Left colon (tissue), 2 donors: ENCODE results near the gene CAPG. TPM values are rescaled to one million over a fixed set of nuclear protein-coding genes. Genes with fewer than 3 reads are reported as not detected.
A peak's percentile ranks its signal among the peaks of the same experiment; 100 is the strongest.
"Not testable (repeated sequence)": the region's sequence is repeated elsewhere in the genome, so short reads cannot be mapped to it uniquely, and the experiment has no call there.

Experiments
- ATAC-seq: fragments of 200-7000 bp; cut with Tn5 transposase; one replicate; pipeline ENCODE4 v1.9.1; 2020; ENCODE audit warnings: mild to moderate bottlenecking, moderate library complexity
- DNase-seq, 2 donors: peaks; one replicate each; pipeline ENCODE4 v3.0.0-alpha.2; 2020
- intact Hi-C, 2 donors: fragments of 100-400 bp; cut with DNase I in 1 of 2; cut with micrococcal nuclease in 1 of 2; formaldehyde crosslinking; loops; one replicate each; pipeline versions ENCODE4 v1.11.2 to v1.14.0; 2022; cut with DNase I, micrococcal nuclease
- total RNA-seq, 2 donors: library from RNA; stranded (reverse); fragmentation: NEBNext Ultra II Directional; extraction: Animal tissue kit (Norgen Biotek cat#: 25700); gene quantifications; one replicate each; pipeline ENCODE4 v1.2.1, GENCODE V29; 2021
- donor health status: DM: no; HTN: no; CAD: no.
- donor health status: DM: yes; HTN: yes; CAD: no.

The CAPG gene
- total RNA-seq, 2 donors from 2014 or later: 97.7 to 98.2 TPM

DNA sequence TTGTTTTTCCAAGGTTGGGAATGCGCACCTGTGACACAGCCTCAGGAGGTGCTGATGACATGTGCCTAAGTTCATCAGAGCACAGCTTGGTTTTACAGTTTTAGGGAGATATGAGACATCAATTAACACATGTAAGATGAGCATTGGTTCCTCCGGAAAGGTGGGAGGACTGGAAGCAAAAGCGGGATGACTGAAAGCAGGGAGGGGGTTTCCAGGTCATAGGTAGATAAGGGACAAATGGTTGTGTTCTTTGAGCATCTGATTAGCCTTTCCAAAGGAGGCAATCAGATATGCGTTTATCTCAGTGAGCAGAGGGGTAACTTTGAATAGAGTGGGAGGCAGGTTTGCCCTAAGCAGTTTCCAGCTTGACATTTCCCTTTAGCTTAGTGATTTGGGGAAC lies 26.3 kb downstream of the CAPG start:
- DNase-seq: no peak
- intact Hi-C loops: no loop called here

DNA sequence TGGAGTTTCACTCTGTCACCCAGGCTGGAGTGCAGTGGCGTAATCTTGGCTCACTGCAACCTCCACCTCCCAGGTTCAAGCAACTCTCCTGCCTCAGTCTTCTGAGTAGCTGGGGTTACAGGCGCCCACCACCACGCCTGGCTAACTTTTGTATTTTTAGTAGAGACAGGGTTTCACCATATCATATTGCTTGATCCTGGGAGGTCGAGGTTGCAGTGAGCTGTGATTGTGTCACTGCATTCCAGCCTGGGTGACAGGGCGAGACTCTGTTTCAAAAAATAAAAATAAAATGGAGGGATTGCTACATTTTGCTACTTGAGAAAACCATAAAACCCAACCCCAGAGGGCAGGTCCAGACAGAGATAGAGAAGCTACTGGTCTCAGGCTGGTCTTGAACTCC lies 27.0 kb downstream of the CAPG start:
- intact Hi-C loops, ATAC-seq, DNase-seq: not testable (repeated sequence)

More for the DNA sequence above, 26.3 kb downstream of the CAPG start:
- ATAC-seq: no peak

DNA sequence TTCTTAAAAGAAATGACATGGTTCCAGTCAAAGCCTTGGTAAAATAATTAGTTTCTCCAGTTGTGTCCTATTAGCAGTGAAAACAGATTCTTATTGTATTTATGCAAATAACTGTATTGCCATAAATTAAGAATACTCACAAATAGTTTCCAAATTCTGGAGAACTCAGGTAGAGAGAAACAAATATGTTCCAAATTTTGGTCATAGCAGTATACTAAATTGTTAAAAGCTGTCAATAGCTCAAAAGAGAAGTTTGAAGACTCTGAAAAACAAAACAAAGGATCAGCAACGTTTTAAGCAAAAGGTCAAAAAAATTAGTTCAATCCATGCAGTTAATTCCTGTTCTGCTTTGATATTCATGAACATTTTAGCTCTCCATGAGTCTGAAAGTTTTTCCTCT lies 30.1 kb downstream of the CAPG start:
- DNase-seq: no peak
- no peak for ATAC-seq
- intact Hi-C loops: no loop called here

DNA sequence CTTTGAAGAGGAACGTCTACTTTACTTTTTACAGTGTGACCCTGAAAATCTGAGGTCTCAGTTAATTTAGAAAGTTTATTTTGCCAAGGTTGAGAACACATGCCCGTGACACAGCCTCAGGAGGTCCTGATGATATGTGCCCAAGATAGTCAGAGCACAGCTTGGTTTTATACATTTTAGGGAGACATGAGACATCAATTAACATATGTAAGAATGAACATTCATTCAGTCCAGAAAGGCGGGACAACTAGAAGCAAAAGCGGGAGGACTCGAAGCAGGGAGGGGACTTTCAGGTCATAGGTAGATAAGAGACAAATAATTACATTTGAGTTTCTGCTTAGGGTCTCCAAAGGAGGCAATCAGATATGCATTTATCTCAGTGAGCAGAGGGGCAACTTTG lies 31.9 kb downstream of the CAPG start:
- intact Hi-C loops: no loop called here
- ATAC-seq (no peak), DNase-seq (no peak)

DNA sequence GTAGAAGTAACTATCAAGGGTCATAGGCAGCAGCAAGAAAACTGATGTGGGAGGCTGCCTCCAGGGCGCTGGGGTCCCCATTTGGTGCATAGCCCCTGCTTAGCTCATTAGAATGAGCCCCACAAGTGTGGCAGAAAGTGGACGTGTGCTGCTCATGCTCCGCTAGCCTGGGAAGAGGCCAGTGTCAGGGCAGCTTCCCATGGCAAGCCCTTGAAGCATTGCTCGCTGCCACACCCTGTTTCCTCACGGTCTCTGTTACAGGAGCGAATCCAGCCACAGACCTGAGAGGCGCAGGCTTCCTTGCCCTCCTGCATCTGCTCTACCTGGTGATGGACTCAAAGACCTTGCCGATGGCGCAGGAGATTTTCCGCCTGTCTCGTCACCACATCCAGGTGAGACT lies 33.1 kb downstream of the CAPG start:
- ATAC-seq: no peak
- intact Hi-C loops: no loop called here
- no peak for DNase-seq

DNA sequence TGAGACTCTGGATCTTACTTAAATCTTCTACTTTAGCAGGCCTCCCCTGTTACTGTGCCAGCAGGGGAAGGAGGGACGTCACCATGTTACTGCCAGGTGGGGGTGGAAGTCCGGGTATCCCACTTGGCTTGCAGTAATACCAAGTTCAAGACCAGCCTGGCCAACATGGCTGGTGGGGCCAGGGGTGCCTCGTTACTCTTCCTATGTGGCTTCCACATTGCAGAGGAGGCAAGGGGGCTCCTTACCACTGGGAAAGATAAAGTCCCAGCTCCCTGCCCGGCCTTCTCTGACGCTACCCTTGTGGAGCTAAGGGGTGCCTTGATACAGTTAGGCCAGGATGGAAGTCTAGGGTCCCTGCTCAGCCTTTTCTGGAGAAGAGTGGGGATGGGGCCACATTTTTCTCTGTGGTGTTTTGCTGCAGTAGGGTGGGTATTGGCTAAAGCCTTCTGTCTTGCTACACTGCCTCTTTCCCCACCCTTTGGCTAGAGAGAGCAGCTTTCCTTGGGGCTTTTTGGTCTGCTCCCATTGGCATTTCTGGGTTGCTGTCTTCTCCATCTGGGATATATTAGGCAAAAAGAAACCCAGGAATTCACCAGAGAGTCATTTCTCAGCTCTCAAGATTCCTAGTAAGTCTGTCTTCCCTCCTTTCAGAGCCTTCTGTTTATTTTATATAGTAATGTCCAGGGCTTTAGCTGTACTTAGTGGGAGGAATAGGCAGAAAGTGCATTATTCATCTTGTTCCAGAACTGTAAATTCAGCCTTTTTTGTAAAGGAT lies 33.7 kb downstream of the CAPG start:
- intact Hi-C loops: no loop called here

DNA sequence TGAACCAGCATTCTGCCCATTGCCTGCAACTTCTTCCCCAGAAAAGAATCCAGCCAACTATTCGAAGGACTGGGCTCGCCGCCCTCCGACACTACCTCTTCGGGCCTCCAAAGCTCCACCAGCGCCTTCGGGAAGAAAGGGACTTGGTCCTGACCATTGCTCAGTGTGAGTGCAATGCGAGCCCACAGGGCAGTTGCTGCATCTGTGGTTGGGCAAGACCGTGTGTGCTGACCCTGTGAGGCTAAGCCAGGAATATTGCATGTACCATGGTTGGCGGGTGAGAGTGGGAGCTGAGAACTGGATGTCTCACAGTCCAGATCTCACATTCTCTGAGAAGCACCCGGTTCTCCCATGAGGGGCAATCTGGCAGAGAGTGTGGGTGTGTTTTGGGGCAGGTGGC lies 39.1 kb downstream of the CAPG start:
- no peak for DNase-seq
- no peak for ATAC-seq
- intact Hi-C loops: no loop called here

More for the DNA sequence above, 33.7 kb downstream of the CAPG start:
- ATAC-seq (no peak), DNase-seq (no peak)

DNA sequence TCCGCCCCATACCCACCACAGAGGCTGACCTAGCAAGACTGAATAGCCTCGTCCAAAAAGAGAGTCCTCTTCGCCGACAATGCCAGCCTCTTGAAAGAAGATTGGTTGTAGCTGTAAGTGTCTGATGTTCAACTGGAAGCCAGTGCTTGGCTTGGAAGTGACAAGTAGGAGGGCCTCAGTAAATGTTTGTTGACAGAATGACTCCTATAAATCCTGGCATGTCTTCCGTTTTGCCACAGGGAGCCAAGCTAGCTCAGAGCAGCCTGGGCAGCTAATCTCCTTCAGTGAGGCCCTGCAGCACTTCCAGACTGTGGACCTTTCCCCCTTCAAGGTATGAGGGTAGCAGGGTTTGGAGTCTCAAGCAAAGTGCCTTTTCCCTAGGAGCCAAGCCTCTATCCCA lies 40.7 kb downstream of the CAPG start:
- ATAC-seq (peak; percentile 95), DNase-seq (no peak)
- intact Hi-C loops: no loop called here

DNA sequence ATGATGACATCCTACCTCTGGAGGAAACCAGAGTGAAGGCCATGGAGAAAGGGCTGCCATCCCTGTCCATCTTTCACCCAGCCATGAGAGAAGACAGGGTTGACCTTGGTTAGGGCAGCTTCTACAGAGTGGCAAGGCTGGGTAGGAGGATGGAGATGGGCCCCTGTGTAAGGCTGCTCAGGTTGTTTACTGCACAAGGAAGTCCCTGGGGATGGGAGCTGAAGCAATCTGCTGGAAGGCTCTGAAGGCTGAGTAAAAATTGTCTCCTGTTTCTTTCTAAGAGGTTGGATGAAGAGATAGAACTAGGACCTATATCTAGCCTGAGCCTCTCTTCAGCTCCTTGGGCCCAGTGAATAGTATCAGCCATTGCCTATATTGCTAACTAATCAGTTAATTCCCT lies 41.2 kb downstream of the CAPG start:
- DNase-seq (no peak), ATAC-seq (peak; percentile 31)
- intact Hi-C loops: no loop called here

DNA sequence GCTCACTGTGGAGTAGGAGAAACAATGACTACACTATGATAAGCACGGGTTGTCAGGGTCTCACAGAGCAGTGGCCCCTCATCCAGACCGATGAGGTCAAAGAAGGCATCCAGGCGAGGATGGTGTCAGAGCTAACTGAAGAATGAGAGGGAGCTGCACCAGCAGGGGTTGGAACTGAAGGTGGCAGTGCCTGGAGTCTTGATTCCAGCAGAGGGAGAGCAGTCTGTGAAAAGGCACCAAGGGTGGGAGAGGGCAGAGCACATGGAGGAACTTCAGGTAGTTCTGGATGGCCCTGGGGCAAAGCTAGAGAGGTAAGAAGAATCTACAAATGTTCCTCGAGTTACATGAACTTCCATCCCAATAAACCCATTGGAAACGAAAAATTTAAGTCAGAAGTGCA lies 43.0 kb downstream of the CAPG start:
- intact Hi-C loops: no loop called here
- no peak for DNase-seq
- ATAC-seq: no peak

DNA sequence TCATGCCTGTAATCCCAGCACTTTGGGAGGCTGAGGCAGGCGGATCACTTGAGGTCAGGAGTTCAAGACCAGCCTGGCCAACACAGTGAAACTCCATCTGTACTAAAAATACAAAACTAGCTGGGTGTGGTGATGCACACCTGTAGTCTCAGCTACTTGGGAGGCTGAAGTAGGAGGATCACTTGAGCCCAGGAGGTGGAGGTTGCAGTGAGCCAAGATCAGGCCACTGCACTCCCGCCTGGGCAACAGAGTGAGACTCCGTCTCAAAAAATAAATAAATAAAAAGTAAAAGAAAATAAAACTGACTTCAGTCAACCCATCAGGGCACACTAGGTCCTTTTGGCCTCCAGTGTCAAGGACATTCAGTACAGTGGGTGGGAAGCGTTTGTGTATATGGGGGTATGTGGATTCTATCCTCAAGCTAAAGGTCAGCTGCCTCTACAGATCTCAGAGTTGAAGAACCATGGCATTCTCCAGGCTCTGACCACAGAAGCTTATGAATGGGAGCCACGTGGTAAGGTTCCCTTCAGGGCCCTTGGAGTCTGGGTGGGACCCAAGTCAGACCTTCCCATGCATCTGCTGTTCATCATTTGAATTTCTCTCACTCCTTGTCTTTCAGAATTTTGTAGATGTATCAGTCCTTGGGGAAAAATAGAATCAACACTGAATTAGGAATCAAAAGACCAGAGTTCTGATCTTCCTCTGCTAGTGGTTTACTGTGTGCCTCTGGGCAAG lies 47.3 kb downstream of the CAPG start:
- intact Hi-C loops, ATAC-seq, DNase-seq: not testable (repeated sequence)

DNA sequence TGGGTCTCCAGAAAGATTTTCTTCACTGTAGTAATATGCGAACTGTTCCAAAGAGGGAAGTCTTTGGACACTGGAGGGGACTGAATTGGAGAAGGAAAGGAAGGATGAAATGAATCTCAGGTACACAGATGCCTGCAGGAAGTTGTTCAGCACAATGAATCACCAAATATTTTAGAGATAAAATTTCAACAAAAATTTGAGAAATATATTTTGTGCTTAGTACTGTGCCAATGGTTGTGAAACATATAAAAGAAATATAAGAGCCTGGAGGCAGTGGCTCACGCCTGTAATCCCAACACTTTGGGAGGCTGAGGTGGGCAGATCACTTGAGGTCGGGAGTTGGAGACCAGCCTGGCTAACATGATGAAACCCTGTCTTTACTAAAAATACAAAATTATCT lies 52.4 kb downstream of the CAPG start:
- intact Hi-C loops: no loop called here
- DNase-seq (no peak), ATAC-seq (no peak)

DNA sequence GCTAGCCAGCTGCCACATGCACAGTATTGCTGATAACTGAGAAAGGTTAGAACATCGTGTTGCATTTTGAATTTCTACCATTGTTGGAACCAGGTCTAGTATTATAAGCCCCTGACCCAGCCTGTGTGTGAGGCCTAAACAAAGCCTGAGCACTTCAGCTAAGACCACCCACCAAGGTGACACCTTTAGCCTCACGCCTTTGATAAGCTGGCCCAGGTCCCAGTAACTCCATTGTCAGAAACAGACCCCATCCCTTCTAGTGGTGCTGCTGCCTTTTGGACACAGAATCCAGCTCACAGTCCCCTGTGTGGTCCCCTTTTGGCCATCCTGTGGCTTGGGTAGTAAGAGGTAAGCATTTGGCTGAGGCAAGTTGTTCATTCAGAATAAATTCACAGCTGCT lies 54.0 kb downstream of the CAPG start:
- intact Hi-C loops: no loop called here
- ATAC-seq: no peak
- no peak for DNase-seq

DNA sequence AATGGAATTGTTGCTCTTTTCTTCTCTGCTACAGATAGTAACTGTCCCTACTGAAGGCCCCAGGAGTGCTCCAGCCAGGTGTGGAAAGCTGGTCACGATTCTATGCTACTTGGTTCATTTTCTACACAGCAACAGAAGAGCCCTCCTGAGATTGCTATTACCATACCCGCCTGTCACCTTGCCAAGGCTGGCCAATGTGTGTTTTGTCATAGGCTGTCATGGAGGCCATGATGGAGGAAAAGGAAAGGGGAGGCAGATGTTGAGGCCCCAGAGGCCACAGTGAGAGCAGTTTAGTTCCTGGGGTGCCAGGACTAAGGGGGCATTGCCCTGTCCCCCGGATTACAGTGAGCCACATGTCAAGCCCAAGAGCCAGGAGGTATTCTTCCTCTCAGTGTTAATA lies 54.6 kb downstream of the CAPG start:
- intact Hi-C loops: no loop called here
- no peak for ATAC-seq
- peak in 1 of 2 donors; percentile 25 for DNase-seq

DNA sequence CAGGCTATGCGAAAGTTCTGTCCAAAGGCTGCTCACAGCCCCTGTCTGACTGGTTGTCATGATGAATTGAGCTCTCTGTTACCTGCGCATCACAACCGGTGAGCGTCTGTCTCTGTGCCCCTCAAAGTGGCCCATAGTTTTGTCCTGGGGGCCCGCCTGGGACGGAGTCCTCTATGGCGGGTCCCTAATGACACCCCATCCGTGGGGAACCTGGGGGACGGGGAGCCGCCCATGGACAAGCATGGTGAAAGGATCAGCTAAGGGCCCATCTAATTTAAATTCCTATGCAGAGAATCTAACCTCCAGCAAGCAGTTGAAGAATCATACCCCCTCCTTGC lies 55.1 kb downstream of the CAPG start:
- ATAC-seq (no peak), DNase-seq (no peak)
- intact Hi-C loops: no loop called here

DNA sequence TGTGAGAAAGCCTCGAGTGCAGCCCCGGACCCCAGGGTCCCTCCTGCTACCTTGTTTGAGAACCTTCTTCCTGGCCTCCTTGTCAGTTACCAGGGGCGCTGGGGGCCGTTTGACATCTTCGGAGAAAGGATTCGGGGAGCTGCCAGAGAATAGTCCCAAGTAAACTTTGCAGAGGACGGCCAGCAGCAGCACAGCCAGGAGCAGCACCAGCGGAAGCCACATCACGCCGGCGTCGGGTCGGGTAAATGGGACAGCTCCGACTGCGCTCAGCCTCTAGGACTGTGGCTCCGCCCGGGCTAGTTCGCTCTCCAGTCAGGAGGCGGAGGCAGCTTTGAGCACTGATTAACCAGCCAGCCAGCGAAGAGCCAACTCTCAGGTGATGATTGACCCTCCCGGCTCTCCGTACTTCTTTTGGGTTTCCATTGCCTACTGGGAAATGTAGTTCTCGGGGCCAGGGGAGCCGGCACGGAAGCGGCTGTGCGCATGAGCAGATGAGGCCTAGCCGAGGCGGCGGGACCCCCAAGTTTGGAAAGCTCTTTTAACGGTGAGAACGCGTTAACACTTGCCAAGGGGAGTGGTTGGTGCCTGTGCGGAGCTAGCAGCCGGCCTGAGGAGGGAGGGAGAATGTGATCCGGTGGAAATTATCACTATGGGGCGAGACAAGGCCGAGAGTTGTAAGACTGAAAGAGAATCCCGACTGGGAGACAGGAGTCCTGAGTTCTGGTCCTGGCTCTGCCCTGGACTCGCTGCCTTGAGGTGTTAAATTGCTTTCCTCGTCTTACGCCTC lies 55.7 kb downstream of the CAPG start, which contains the start of the genes ELMOD3 and RETSAT:
Gene ELMOD3, plus strand, starts transcription at position 484 of the 787 bp plus-strand sequence. CDS start 2,430 bp downstream, outside the sequence.
Gene RETSAT, minus strand, starts transcription at position 243 of the 787 bp plus-strand sequence. Its CDS starts 21 bp downstream, at position 222.
- peak; percentile 90 for ATAC-seq
- DNase-seq: peak; percentile 97 to 99
- intact Hi-C loops: no loop called here

DNA sequence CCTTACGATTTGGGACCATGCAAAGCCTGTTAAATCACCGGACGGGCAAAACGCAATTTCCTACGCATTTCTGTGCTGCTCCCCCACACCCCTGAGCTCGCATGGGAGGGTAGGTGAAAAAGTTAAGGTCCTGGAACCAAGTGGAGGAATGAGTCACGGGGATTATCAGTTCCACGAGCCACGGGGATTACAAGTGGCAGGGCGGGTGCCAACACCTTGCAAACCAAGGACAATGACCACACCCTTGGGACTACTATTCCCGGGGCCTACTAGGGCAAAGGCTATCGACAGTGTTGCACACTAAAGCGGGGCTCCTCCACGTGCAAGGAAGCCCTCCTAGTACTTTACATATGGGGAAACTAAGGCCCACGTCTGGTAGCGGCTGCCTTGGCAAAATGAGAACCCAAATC lies 56.3 kb downstream of the CAPG start:
- peak; percentile 79 to 85 for DNase-seq
- intact Hi-C loops: no loop called here

DNA sequence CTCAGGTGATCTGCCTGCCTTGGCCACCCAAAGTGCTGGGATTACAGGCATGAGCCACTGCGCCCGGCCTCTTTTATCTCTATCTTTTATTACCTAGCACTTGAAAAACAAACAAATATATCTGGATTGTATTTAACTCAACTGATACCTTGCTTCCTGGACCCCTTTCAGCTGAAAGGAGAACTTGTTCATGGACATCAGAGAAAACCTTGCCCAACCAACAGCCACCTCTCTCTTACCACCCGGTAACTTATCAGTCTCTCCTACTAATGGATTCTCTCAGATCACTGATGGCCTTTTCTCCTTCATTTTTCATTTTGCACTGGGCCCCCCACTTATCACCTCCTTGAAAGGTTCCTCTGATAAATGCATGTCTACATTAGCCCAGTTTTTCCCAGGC lies 62.6 kb downstream of the CAPG start:
- no peak for ATAC-seq
- intact Hi-C loops: no loop called here

More for the DNA sequence above, 56.3 kb downstream of the CAPG start:
- ATAC-seq: peak; percentile 84

More for the DNA sequence above, 62.6 kb downstream of the CAPG start:
- no peak for DNase-seq
